HS-5 (cell line): ENCODE results near the gene ZDHHC16.

ENCODE experiments used
- DNase-seq: peaks from one replicate; pipeline ENCODE4 v3.0.0-alpha.2; 2012; ENCODE audit warnings: low read depth

Gene ZDHHC16

DNA sequence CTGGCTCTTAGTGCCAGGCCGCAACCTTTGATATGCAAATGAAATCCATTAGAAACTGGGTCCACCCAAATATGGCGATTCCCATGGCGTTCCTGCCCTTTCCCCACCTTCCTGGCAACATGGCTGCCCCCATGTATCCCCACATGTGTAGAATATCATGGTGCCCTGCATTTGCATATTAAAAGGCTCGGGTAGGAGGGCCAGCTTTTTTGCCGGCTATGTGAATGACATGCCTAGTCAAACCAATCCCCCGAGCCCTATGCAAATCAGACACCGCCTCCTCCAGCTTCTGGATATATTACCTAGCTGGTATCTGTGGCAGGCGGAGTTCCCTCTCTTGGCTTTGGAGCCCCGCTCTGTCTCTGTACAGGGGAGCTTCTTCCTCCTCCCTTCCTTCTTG is 34.0 kb downstream of the ZDHHC16 start:
- no peak for DNase-seq

DNA sequence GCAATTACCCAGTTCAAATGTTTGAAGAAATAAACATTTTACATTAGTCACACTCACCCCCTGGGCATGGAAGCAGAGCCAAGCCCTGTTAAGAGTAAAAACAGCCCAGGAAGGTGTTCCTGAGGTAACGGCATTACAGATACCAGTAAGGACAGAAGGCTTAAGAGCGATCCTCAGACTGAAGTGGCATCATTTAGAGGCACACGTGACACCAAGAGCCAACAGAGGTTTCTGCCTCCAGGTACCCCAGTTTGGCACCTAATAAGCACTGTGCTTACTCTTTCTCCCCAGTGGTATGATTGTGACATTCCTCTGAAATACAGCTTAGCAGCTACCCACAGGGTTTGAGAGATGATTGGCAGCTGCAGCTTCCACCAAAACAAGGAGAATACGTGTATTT is 35.1 kb downstream of the ZDHHC16 start:
- DNase-seq, result no peak

DNA sequence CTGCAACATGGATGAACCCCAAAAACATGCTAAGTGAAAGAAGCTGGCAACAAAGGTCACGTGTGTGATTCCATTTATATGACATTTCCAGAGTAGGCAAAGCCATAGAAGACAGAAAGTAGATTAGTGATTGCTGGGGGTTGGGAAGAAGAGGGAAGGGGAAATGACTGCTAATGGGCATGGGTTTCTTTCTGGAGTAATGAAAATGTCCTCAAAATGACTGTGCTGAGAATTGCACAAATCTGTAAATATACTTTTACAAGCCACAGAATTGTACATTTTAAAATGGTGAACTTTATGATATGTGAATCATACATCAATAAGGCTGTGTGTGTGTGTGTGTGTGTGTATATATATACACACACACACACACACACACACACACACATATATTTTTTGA is 36.4 kb downstream of the ZDHHC16 start:
- no peak for DNase-seq

DNA sequence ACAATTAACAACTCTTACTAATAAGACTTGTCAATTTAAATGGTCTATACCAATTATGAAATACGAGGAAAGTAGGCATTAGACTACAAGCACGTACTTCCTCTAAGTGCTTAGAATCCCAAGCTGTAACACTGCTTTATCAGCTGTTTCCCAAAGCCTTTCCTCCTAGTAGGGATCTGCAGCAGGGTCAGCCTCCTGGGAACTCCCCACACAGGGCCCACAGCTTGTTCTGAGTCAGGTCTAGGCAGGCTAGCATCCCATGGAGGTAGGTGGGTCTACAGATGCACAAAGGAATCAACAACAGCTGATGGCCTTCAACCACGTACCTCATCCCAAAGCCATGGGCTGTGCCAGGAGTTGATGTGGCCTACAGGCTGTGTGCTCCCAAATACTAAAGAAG is 37.5 kb downstream of the ZDHHC16 start:
- DNase-seq, result no peak

DNA sequence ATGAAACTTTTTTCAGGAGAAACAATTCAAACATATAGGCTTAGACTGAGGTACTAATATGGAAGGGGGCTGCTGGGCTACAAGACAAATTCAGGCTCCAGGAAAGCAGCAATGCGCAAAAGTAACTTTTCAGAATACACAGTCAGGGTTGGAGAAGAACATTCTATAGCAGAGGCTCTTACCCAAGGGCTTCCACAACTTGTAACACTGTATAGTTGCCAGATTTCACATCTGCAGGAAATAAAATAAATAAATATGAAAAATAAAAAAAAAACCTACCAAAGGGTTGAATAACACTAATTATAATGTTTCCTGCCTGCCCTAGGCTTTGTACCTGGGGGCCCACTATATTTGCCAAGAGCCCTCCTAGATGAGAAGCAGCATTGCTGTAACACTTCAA is 37.9 kb downstream of the ZDHHC16 start:
- no peak for DNase-seq

DNA sequence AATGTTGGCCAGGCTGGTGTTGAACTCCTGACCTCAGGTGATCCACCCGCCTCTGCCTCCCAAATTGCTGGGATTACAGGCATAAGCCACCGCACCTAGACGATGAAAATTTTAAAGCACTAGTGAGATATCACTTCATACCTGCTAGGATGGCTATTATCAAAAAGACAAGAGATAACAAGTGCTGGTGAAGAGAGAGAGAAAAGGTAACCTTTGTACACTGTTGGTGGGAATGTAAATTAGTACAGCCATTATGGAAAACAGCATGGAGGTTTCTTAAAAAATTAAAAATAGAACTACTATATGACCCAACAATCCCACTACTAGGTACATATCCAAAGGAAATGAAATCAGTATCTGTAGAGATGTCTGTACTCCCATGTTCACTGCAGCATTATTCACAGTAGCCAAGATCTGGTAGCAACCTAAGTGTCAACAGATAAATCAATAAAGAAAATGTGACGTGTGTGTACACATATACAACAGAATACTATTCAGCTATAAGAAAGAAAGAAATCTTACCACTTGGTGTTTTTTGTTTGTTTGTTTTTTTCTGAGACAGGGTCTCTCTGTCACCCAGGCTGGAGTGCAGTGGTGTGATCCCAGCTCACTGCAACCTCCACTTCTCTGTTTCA is 39.8 kb downstream of the ZDHHC16 start:
- no peak for DNase-seq

DNA sequence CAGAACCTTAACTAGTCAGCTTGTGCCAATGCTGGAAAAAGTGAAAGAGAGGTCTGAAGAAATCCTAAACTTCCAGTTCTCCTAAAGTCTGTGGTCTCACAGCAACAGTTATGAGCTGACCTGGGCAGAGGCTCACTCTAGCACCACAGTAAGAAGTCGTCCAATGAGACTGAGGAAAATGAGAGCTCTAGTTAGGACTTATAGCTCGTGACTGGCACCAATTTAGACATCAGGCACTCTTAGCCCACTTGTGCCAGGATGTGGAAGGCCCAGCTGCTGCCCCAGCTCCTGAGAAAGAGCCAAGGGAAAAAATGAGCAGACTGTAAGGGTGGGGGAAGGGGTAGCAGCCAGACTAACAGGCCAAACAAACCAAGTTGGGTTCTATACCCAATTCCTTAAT is 44.6 kb downstream of the ZDHHC16 start:
- no peak for DNase-seq

DNA sequence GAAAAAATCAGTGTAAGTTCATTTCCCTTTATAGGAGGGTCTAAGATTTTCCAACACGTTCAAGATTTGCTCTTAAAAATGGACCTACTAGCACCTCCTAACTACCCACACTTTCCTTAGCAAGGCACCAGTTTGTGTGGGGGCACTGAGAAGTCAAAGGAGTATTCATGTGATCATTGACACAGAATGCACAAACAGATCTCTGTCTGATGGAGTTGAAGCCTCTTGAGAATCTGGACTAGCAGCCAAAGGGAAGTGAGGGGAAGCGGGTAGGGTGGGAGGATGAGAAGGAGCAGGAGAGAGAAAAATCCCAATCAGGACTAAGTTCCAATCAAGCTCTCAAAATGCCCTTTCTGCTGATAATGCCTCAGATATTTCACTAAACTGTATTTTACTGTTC is 48.2 kb downstream of the ZDHHC16 start:
- DNase-seq, result no peak

DNA sequence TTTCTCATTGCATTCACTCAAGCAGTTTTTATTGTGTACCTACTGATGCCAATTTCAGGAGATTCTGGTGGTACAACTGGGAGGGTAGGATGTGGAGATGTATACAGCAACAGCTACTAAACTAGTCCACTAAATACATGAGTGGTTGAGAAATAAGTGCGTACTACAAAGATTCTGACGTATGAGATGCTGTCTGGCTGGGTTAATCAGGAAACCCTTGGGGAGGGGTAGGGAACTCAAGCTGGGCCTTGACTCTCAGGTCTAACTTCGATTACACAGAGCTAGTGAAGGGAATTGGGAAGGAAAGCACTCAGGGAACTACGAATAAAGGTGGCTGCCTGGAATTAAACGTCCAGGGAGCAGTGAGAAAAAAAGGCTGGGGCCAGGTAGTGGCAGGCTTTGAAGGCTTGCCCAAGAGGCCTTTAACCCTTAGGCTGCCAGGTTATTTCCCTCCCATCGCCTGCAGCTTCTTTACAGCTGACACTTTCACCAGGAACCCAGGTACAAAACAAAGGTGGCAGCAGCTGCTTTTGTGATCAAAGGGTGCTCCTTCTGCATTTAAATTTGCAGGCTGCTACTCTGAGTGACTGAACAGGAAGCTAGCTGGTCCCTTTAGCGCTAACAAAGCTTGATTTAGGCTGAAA is 49.0 kb downstream of the ZDHHC16 start:
- no peak for DNase-seq

DNA sequence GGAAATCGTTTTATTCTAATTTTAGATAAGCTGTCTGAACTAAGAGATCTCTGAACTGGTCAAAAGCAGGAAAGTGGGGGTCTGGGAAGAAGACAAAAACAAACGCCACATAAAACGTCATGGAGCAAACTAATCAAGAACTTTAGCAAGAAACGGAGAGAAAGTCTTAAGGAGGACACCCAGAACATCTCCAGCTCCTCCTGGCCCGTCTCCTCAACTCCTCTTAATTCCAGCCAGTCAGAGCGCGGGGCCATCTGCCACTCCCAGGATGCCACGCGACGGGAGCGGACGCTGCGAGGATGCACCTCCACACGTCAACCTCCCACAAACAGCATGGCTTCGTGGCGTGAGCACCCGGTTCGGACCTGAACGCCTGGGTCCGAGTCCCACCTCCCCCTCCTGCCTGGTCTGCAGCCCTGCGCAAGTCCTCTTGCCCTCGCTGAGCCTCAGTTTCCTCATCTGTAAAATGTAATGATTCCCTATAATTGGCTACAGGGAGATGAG is 51.6 kb downstream of the ZDHHC16 start:
- peak; percentile 47 for DNase-seq

DNA sequence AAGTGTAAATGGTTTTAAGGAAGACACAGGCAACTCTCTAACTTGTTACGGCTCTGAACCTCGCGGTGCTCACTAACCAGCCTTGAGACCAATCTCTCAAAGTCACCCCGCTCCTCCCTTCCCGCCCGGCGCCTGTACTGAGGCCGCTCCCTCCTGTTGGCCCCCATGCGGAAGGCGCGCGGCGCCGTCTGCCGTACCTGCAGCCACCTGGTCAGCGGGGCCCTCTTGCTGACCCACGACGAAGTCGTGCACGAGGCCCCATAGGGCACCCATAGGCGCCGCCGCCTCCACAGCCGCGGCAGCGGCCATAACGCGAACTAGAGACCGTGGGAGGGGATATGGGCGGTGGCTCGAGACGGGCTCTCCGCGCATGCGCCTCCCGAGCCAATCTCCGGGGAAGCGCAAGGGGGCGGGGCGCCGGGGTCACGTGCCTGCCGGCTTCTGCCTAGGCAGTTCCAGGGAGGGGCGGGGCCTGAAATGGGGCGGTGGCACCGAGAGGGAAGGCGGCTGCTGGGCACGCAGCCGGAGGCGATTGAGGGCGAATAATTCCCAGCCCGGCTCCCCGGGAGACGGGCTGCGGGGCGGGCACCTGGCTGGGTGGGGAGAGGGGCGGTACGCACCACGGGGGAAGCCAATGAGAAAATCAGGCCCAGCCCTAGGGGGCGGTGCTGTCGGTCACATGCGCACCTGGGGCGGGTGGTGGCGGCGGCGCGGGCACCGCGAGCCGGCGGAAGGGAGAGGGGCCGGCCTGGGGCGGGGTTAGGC is 52.3 kb downstream of the ZDHHC16 start, which contains the start of gene MMS19:
Gene MMS19 (minus strand): TSS at position 347 of the 765 bp plus-strand sequence. CDS start 38 bp downstream, at position 309.
- DNase-seq, result peak; percentile 88

DNA sequence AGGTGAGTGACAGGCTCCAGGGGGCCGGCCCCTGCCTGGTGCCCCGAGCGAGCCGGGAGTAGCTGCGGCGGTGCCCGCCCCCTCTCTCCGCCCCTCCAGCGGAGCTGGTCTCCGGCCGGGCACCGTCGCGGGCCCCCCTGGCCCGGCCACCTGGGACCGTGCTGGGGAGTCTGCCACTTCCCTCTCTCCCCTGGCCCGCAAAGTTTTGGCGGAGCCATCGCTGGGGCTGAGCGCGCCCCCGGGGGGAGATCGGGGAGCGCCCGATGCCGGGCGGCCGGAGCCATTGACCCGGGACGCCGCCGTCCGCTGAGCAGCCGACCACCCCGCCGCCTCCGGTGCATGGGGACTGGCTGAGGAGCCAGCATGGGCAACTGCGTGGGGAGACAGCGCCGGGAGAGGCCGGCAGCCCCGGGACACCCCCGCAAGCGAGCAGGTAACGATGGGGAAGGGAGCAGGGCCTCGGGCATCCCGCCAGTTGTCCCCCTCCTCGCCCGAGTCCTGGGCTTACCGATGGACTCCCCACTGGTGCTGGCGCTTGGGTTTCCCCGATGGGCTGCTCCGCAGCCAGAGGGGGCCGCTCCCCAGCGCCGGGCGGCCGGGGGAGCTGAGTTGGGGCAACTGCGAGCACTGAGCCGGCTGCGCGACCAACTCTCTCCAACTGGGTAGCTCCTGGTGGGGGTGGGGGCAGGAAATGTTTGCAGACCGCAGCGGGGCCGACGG is 53.0 kb downstream of the ZDHHC16 start, which contains the start of gene UBTD1:
Gene UBTD1 (plus strand): TSS at position 84 of the 720 bp plus-strand sequence. CDS start 280 bp downstream, at position 364.
- DNase-seq, result no peak

DNA sequence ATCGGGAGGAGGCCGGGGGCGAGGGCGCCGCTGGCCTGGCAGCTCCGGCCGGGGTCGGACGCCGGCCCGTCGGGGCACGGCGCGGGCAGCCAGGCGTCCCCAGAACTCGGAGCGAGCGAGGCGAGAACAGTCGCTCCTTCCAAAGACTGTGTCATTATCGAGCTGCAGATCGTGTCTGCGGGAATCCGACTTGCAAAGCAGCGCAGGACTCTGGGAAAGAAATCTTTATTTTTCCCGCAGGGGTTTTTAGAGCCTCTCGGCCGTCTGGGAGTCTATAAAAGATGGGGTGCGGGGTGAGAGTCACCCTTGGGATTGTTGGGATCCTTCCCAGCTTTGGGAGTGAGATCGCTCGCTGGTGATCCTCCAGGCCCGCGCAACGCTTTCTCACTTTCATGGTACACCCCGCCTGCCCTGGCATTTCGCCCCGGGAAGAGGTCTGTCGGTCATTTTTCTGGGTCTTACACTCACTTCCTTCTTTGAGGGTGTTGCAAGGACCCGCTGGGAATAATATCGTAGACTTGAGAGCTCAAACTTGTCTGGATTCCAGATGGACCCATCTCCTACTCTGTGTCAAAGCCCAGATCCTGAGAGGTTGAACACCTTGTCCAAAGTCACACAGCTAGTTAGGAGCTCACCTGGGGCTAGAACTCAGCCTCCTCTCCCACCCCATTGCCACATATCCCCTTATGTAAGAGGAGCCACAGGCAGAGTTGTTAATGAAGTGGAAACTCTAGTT is 53.8 kb downstream of the ZDHHC16 start:
- peak; percentile 39 for DNase-seq

DNA sequence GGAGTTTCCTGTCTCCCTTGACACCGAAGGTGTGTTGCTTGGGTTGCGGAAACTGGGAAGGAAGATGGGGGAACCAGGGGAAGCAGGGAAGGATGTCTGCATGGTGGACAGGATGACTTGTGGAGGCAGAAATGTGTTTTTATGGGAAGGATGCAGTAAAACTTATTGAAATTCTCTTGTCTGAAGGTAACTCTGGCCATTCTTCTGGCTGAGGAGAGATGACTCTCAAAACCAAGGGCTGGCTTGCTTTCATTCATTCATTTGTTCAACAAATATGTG is 54.3 kb downstream of the ZDHHC16 start:
- DNase-seq, result no peak

DNA sequence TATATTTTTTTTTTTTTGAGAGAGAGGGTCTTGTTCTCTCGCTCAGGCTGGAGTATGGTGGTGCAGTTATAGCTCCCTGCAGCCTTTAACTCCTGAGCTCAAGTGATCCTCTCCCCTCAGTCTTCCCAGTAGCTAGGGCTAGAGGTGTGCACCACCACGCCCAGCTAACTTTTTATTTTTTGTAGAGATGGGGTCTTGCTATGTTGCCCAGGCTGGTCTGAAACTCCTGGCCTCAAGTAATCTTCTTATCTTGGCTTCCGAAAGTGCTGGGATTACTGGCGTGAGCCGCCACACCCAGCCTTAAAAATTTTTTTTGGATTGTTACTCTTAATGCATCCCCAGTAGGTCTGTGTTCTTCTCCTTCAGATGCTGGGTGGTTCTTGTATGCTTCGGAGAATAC is 56.9 kb downstream of the ZDHHC16 start:
- no peak for DNase-seq

DNA sequence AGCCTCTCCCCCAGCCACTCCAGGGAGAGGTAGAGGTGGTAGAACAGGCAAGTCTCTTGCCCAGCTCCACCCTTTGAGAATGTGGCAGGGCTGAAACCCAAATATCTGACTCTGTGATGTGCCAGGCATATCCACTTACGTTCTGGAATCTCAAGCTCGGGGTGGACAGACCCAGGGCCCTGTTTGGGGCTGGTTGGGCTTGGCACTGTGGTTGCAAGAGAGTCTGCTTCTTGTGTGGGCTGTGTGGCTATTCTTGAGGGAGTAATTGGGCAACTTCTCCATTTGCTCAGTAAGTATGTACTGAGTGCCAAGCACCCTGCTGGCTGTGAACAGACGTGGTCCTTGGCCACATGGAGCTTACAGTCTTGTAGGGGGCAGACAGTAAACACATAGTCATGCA is 57.4 kb downstream of the ZDHHC16 start:
- DNase-seq, result no peak

DNA sequence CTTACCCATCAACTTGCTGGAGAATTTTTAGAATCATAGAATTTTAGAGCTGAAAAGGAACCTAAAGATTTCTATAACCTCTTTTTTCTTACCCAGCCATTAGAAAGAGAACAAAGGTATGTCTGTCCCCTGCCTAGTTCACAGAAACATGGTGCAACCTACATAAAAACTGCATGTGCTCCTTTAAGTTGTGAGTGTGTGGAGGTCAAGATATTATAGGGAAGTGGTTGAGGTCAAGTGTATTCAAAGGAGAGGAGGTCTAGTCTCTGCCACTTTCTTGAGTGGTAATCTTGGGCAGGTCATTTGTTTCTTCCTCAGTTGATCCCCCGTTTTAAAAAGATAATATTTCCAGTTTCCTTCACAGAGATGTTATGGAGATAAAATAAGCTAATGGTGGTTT is 59.2 kb downstream of the ZDHHC16 start:
- DNase-seq, result no peak

DNA sequence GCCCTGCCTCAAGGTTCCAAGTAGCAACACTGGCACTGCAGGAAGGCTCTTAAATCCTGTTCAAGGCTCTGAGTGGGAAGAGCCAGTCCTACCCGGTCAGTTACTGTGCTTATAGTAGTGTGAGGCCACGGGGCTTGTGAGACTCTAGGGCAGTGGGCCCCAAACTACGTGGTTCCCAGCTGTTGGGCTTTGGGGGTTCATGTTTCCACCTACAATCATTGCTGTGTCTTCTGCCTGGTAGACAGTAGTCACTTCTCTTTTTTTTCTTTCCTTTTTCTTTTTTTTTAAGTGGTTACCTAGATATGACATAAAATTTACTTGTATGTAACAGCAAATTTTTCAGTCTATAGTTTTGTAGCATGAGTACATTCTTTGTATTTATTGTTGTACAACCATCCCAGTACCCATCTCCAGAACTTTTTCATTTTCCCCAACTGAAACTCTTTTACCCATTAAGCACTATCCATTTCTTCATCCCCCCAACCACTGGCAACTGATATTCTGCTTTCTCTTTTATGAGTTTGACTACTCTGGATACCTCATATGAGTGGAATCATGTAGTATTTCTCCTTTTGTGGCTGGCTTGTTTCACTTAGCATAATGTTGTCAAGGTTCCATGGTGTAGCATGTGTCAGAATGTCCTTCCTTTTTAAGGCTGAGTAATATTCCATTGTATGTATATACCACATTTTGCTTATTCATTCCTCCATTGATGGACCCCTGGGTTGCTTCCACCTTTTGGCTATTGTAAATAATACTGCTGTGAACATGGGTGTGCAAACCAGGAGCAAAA is 60.4 kb downstream of the ZDHHC16 start:
- DNase-seq, result no peak
